ENCODE measurements around the gene RNPS1. TPM values are rescaled to one million over a fixed set of nuclear protein-coding genes. Genes with fewer than 3 reads are reported as not detected.

RNPS1 gene
- polyA plus RNA-seq, 1 of the 3 experiments (the other 2 are of a cell fraction) = 277 TPM

DNA sequence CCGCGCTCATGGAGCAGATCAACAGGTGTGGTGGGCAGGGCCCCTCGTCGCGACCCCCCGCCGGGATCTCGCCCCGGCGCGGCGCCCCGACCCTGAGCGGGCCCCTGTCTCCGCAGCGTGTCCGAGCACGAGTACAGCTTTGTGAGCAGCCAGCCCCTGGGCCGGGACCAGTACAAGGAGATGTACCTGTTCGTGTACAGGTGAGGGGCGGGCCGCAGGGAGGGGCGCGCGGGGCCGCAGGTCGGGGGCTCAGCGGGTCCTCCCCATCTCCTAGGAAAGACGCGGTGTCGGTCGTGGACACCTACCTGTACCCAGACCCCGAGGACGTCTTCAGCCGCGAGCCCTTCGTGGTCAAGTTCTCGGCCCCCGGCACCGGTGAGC is 30.8 kb downstream of the RNPS1 start:
- POLR2A ChIA-PET = interaction anchor here (1.9 kb wide), 1 partner anchor 14 kb away, joined by 5 read pairs; the partner anchor contains the start of gene ECI1
- H3K4me2 ChIP-seq = no peak overlapping the region
- CTCF ChIA-PET = no interaction called here

DNA sequence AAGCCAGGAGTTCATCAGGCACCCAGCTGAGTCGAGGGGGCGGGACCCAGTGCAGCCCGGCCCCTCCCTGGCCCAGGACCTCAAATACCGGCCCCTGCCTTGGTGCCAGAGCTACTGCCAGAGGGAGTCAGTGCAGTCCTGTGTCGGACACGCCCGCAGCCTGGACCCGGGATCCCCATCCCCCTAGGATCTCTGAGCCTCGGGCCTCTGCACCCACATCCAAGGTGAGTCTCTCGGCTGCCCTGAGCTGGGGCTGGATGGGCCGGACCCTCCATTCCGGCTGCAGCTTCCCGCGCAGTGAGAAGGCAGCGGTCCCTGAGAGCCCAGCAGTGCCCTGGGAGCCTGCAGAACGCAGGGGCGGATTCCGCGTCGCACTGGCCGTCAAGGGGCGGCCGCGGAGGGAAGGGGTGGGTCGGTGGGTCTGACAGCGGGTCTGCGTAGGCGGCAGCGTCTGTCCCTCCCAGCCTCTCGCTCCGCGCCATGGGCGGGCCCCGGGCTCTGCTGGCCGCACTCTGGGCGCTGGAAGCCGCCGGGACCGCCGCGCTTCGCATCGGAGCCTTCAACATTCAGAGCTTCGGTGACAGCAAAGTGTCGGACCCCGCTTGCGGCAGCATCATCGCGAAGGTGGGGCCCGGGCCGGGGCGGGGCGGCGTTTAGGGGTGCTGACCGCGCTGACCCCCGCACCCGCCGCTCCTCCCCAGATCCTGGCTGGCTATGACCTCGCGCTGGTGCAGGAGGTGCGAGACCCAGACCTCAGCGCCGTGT is 31.4 kb downstream of the RNPS1 start, which contains the start of gene DNASE1L2:
DNASE1L2 (plus strand) TSS at position 108 of the 765 bp plus-strand sequence; CDS start at position 481, 373 bp downstream.
- no peak within 1 kb of the TSS for H3K4me2 ChIP-seq
- WGBS (ENCODE audit: low lambda C conversion rate) = 42% methylated on average over 19 of the region's 64 CpGs
- DNase-seq = peak; percentile 82

More for the DNA sequence above, 30.8 kb downstream of the RNPS1 start:
- no peak overlapping the region for H2AFZ ChIP-seq (ENCODE audit: low read depth)
- H3F3A ChIP-seq (replicated peaks; ENCODE audit: insufficient read depth) = peaks cover 10% of the 10 kb centered on the region
- no peak overlapping the region; a peak in 1 of 4 replicates for H3K4me3 ChIP-seq (ENCODE audit: low read depth in 2 of 2, low read length in 1 of 2)
- no peaks in the 10 kb centered on the region for H3K27me3 ChIP-seq (ENCODE audit: insufficient read depth)
- no peaks in the 10 kb centered on the region for H3K9me2 ChIP-seq
- 88% methylated on average over 19 of the region's 40 CpGs for WGBS (ENCODE audit: low lambda C conversion rate)
- H3K79me2 ChIP-seq (ENCODE audit: insufficient read depth) = no peaks in the 10 kb centered on the region
- peaks cover 0 to 39% of the 10 kb centered on the region in 2 experiments for H3K36me3 ChIP-seq (replicated peaks in 1 of 2; ENCODE audit: control insufficient read depth in 1 of 2, insufficient read depth in 2 of 2, low read length in 1 of 2)
- peaks cover 0 to 3% of the 10 kb centered on the region in 2 experiments; a peak in 1 of 4 replicates for H3K4me1 ChIP-seq (ENCODE audit: control insufficient read depth in 1 of 2, insufficient read depth in 2 of 2, low read depth in 1 of 2, low read length in 1 of 2)
- no peaks in the 10 kb centered on the region for H3K9me3 ChIP-seq
- no peak overlapping the region for H3K9ac ChIP-seq
- no peak for DNase-seq
- H3K27ac ChIP-seq (ENCODE audit: low read depth in 2 of 2, low read length in 1 of 2) = no peak overlapping the region
- H4K20me1 ChIP-seq (ENCODE audit: insufficient read depth) = no peaks in the 10 kb centered on the region
- TF ChIP-seq, protein P1, sequence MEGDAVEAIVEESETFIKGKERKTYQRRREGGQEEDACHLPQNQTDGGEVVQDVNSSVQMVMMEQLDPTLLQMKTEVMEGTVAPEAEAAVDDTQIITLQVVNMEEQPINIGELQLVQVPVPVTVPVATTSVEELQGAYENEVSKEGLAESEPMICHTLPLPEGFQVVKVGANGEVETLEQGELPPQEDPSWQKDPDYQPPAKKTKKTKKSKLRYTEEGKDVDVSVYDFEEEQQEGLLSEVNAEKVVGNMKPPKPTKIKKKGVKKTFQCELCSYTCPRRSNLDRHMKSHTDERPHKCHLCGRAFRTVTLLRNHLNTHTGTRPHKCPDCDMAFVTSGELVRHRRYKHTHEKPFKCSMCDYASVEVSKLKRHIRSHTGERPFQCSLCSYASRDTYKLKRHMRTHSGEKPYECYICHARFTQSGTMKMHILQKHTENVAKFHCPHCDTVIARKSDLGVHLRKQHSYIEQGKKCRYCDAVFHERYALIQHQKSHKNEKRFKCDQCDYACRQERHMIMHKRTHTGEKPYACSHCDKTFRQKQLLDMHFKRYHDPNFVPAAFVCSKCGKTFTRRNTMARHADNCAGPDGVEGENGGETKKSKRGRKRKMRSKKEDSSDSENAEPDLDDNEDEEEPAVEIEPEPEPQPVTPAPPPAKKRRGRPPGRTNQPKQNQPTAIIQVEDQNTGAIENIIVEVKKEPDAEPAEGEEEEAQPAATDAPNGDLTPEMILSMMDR (IDR thresholded peaks at IDR 0.05) = no peak
- TF ChIP-seq TEAD4 (IDR thresholded peaks at IDR 0.05; ENCODE audit: borderline replicate concordance, insufficient read depth) (no peak), GABPA (IDR thresholded peaks at IDR 0.05; ENCODE audit: low read depth) (no peak), RAD21 (IDR thresholded peaks at IDR 0.05; ENCODE audit: low read length) (no peak), FOSL2 (IDR thresholded peaks at IDR 0.05; ENCODE audit: borderline replicate concordance, low read depth) (no peak), TCF12 (IDR thresholded peaks at IDR 0.05) (no peak), YY1 (IDR thresholded peaks at IDR 0.05; ENCODE audit: low read depth) (no peak)
- TF ChIP-seq, protein P2, sequence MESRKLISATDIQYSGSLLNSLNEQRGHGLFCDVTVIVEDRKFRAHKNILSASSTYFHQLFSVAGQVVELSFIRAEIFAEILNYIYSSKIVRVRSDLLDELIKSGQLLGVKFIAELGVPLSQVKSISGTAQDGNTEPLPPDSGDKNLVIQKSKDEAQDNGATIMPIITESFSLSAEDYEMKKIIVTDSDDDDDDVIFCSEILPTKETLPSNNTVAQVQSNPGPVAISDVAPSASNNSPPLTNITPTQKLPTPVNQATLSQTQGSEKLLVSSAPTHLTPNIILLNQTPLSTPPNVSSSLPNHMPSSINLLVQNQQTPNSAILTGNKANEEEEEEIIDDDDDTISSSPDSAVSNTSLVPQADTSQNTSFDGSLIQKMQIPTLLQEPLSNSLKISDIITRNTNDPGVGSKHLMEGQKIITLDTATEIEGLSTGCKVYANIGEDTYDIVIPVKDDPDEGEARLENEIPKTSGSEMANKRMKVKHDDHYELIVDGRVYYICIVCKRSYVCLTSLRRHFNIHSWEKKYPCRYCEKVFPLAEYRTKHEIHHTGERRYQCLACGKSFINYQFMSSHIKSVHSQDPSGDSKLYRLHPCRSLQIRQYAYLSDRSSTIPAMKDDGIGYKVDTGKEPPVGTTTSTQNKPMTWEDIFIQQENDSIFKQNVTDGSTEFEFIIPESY (IDR thresholded peaks at IDR 0.05; ENCODE audit: borderline replicate concordance, low read depth) = no peak
- TF ChIP-seq, protein P3, sequence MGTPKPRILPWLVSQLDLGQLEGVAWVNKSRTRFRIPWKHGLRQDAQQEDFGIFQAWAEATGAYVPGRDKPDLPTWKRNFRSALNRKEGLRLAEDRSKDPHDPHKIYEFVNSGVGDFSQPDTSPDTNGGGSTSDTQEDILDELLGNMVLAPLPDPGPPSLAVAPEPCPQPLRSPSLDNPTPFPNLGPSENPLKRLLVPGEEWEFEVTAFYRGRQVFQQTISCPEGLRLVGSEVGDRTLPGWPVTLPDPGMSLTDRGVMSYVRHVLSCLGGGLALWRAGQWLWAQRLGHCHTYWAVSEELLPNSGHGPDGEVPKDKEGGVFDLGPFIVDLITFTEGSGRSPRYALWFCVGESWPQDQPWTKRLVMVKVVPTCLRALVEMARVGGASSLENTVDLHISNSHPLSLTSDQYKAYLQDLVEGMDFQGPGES (IDR thresholded peaks at IDR 0.05; ENCODE audit: low read depth, low read length) = no peak

More for the DNA sequence above, 31.4 kb downstream of the RNPS1 start, which contains the start of gene DNASE1L2:
- Histone ChIP-seq H3K4me1 (ENCODE audit: control insufficient read depth in 1 of 2, insufficient read depth in 2 of 2, low read depth in 1 of 2, low read length in 1 of 2) (peaks cover 0 to 3% of the 10 kb centered on the region in 2 experiments; a peak in 1 of 4 replicates), H3K4me3 (ENCODE audit: low read depth in 2 of 2, low read length in 1 of 2) (peak within 1 kb of the TSS in 1 of 2 experiments; percentile 6; a peak in 1 of 4 replicates), H3F3A (replicated peaks; ENCODE audit: insufficient read depth) (peaks cover 10% of the 10 kb centered on the region), H3K79me2 (ENCODE audit: insufficient read depth) (no peaks in the 10 kb centered on the region), H4K20me1 (ENCODE audit: insufficient read depth) (no peaks in the 10 kb centered on the region), H2AFZ (ENCODE audit: low read depth) (no peak within 1 kb of the TSS), H3K9me3 (no peaks in the 10 kb centered on the region), H3K27me3 (ENCODE audit: insufficient read depth) (no peaks in the 10 kb centered on the region), H3K27ac (ENCODE audit: low read depth in 2 of 2, low read length in 1 of 2) (no peak within 1 kb of the TSS), H3K36me3 (replicated peaks in 1 of 2; ENCODE audit: control insufficient read depth in 1 of 2, insufficient read depth in 2 of 2, low read length in 1 of 2) (peaks cover 0 to 45% of the 10 kb centered on the region in 2 experiments), H3K9me2 (no peaks in the 10 kb centered on the region), H3K9ac (no peak within 1 kb of the TSS)
- POLR2A ChIA-PET = no interaction called here
- TF ChIP-seq FOSL2 (IDR thresholded peaks at IDR 0.05; ENCODE audit: borderline replicate concordance, low read depth) (no peak), TAF1 (IDR thresholded peaks at IDR 0.05; ENCODE audit: borderline replicate concordance, low read depth, low read length) (no peak), POLR2AphosphoS5 (IDR thresholded peaks at IDR 0.05; ENCODE audit: low read depth, low read length) (peak; percentile 55)
- CTCF ChIA-PET = interaction anchor here (0.8 to 1.0 kb wide), 2 partner anchors 15 to 214 kb away, joined by 3 to 9 read pairs; partner anchors contain the start of gene ECI1

All from SK-N-SH (cell line).